ENCODE data around the gene RNF126.

RNF126 gene

DNA sequence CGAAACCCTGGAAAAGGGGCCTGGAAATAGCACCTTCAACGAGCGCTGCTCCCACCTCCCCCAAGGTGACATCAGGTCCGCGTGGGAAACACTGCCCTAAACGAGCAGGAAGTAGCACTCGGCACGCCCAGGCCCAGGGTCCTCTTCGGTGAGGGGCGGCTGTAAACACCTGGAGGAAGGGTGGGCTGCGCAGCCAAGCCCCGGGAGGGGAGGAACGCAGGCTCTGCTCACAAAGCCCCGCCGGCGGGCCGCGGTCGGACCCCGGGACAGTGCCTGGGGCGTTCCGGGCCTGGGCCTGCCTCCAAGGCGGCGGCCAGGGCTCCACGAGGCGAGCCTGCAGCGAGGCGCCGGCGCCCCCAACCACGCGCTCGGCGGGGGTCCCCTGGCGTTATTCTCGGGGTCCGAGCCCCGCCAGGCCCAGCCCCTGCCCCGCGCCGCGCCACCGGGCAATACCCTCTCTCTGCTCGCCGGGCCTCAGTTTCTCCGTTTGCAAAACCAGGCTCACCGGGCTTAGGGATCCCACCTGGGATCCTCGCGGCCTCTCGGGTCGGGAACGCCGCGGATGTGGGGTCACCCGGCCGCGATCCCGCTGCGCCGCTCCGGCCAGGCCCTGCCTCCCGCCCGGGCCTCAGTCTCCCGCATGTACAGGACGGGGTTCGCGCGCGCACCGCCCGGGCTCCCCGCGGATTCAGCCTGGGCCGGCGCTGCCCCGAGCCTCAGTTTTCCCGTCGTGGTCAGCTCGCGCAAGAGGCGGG, 630 bp downstream of the RNF126 start:
- peak; percentile 17 for DNase-seq (ENCODE audit: low spot score)

DNA sequence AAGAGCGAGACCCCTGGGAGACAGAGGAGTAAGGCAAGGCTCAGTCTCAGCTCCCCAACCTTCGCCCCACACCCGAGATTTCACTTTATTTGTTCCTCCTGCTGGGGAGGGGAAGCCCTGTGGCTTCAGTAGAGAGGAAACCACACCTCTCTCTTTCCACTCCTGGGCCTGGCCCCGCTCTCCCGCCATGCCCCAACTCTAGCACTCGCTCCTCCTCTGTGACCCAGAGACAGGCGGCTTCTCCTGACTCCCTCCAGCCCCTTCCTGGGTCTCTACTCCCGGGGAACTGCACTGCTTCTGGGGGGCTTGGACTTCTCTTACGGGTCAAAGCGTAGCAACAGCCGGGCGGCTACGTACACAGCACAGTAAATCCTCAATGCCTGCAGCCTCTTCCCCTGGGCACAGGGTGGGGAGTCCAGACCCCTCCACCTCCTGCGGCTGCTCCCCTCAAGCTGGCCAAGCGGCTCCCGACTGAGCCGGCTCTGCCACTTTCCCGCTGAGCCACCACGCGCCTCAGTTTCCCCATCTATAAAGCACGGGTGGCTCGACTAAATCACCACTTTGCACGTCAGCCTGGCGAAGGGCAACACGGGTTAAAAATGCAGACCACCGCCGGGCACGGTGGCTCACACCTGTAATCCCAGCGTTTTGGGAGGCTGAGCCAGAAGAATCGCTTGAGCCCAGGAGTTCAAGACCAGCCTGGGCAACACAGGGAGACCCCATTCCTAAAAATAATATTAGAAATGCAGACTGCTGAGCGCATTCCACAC, 1.4 kb downstream of the RNF126 start:
- peak; percentile 42 for DNase-seq (ENCODE audit: low spot score)

- DNase-seq (ENCODE audit: low spot score), result no peak
These were observed 2.1 kb downstream of the RNF126 start for GRCh38 chr19:660793-661426.

DNA sequence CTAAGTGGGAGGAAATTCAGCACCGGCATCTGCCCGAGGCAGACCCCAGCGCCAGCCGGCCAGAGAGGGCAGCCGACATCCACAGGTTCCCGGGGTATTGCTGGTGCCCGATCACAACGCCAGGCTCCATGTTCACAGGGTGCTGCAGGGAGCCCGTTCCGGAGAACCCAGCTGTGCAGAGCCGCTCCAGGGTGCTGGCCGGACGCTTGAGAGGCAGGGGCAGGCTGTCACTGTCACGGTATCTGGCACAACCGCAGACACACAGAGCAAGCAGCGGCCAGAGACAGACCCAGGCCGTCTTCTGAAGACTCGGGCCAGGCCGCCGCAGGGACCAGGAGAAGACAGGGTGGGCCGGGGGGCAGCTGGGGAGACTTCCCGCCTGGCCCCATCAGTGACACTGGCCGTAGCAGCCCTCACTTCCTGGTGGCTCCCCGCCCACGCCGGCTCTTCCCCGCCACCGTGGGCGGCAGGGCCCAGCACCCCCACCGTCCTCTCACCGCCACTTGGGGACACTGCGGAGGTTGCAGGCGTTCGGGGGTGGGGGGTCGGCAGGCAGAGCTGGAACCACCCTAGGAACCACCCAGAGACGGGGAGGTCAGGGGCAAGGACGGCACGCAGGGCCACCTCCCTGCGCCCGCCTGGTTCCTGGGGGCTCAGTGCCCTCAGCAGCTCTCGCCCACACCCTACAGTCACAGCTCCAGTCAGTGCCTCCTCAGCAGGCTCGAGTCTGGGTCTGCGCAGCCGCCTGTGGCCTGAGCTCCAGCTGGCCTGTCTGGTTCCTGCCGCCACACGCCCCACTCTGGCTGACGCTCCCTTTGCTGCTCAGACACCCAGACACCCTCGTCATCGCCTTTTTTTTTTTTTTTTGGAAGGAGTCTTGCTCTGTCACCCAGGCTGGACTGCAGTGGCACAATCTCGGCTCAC, 3.8 kb downstream of the RNF126 start:
- no peak for DNase-seq (ENCODE audit: low spot score)

GRCh38 chr19:658059-658839, 4.8 kb downstream of the RNF126 start:
- no peak for DNase-seq (ENCODE audit: low spot score)

DNA sequence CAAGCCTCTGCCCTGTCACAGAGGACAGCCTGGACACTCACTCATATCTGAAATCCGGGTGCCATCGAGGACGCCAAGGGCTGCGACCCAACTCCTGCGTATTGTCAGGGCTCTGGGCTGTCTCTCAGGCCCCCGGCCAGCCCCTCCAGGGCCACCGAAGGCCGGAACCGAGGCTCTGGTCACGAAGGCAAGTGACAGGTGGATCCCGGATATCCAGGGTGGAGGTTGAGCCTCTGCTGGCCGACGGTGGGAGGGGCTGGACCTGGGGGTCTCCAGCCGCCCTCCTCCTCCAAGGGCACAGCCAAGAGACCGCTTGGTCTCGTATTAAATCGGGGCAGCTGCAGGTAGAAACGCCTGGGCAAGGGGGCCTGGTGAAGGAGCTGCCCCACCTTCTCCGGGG, 5.4 kb downstream of the RNF126 start:
- DNase-seq (ENCODE audit: low spot score), result no peak

GRCh38 chr19:656751-657559, 6.1 kb downstream of the RNF126 start:
- no peak for DNase-seq (ENCODE audit: low spot score)

GRCh38 chr19:655691-656090, 7.3 kb downstream of the RNF126 start:
- DNase-seq (ENCODE audit: low spot score), result no peak

GRCh38 chr19:653425-653824, 9.6 kb downstream of the RNF126 start:
- no peak for DNase-seq (ENCODE audit: low spot score)

DNA sequence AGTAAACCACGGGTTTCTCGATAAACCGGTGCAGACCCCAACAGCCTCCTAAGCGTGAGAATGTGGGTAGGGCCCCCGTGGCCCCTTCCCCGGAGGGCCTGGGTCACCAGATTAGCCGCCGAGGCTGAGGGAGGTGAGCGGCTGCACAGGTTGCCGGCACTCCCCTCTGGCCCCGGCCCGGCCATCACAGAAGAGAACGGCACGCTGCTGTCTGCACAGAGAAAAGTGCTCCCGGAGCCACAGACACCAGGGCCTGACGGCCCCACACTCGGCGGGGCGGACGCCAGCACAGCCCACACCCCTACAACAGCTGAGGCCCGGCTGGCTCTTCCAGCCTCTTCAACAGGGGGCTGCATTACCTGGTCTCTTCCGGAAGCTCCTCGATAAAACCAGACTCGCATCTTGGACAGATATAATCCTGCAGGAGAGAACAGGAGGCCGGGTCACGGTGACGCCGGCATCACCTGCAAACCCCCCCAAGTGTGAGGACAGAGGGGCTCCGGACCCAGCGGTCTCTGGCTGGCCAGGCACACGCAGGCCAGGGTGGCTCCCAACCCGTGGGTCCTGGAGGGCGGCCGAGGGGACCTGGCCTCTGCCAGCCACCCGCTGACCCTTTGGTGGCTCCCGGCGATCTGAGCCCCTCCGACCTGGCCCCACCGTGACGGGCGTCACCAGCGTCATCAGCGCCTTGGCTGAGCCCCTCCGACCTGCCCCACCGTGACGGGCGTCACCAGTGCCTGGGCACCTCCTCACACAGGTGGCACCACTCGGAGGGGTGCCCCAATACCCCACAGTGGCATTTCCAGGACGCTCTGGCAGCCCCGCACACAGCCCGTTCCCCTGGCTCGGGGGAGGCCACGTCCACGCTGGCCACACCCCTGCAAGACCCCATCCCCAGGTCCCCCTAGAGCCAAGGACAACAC, 10.3 kb downstream of the RNF126 start:
- DNase-seq (ENCODE audit: low spot score), result no peak

DNA sequence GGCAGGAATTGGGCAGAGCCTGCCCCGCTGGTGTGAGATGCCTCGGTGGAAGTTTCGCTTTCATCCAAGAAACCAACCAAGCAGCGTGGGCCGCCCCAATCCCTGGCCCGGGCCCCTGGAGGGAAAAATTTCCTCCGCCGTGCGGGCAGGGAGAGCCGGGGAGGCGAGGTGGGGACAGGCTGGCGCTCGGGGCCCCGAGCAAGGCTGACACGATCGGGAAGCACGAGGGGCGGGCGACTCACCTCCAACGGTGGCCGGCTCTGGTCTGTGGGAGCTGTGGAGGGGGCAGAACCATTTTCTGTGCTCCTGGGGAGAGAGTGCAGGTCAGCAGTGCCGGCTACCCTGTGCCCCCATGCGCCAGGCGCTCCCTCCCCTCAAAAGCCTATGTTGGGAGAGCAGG, 11.0 kb downstream of the RNF126 start:
- DNase-seq (ENCODE audit: low spot score), result no peak

DNA sequence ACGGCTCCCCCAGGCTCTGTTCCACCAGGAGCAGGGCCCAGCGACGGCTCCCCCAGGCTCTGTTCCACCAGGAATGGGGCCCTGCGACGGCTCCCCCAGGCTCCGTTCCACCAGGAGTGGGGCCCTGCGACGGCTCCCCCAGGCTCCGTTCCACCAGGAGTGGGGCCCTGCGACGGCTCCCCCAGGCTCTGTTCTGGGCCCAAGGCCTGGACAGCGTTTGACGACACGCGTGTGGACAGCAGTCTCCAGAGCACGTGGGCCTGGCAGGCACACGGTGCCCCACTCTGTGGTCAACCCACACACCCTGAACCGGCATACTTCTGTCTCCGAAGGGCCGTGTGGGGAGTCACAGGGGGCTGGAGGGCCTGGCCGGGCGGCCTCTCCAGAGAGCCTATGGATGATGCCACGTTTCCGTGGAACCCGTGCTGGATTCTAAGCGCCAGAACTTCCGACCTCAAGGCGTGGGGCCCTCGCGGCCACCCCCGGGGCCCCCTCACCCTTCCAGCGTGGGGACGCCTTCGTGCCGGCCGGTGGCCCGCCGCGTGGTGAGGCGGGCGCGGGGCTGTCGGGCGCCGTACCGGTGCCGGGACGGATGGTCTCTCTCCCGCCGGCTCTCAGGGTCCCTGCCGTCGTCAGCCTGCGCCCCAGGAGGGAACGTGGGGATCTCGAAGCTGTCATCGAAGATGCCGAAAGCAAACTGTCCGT, 11.7 kb downstream of the RNF126 start:
- DNase-seq (ENCODE audit: low spot score), result no peak

GRCh38 chr19:650121-650520, 12.9 kb downstream of the RNF126 start:
- DNase-seq (ENCODE audit: low spot score), result no peak

- DNase-seq (ENCODE audit: low spot score), result no peak
These were observed 13.9 kb downstream of the RNF126 start for GRCh38 chr19:648904-649801.

- no peak for DNase-seq (ENCODE audit: low spot score)
These were observed 14.7 kb downstream of the RNF126 start for GRCh38 chr19:648305-648704.

- no peak for DNase-seq (ENCODE audit: low spot score)
These were observed 15.3 kb downstream of the RNF126 start for GRCh38 chr19:647566-648284.

All from hematopoietic multipotent progenitor cell treated with erythropoietin and hydrocortisone succinate and interleukin-3 and kit ligand, for 15 days (in vitro differentiated cells).